Measurements from ENCODE around the gene LRP5.

The LRP5 gene

DNA sequence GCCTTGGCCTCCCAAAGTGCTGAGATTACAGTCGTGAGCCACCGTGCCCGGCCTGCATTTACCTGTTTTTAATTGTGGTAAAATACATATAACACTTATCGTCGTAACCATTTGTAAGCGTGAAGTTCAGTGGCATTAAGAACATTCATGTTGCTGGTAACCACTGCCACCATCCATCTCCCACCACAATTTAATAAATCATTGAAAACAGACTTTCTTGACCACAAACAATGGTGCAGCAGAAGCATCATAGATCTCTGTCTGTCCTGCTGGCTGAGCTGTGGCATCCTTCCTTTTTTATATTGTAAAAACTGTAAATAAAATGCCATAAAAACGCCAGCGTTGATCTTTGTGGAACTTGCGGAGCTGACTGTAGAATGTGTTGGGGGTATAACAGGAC is 24.3 kb downstream of the LRP5 start:
- H3K4me1 ChIP-seq = peaks cover 5% of the 10 kb centered on the region

DNA sequence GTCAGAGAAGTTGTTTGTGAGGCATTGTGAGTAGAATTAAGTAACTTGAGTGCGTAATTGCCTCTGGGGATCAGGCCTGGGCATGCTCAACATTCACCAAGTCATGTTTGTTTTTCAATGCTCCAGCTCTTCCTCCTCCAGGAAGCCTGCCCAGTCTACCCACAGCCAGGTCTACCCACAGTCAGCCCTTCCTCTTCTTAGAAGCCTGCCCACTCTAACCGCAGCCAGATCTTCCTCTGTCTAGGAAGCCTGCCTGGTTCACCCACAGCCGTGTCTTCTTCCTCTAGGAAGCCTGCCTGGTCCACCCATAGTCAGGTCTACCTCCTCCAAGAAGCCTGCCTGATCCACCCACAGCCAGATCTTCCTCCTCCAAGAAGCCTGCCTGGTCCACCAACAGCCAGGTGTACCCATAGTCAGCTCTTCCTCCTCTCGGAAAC is 25.0 kb downstream of the LRP5 start:
- H3K4me2 ChIP-seq (ENCODE audit: low read length) = no peak overlapping the region
- no peak overlapping the region for H2AFZ ChIP-seq
- TF ChIP-seq, protein P1, sequence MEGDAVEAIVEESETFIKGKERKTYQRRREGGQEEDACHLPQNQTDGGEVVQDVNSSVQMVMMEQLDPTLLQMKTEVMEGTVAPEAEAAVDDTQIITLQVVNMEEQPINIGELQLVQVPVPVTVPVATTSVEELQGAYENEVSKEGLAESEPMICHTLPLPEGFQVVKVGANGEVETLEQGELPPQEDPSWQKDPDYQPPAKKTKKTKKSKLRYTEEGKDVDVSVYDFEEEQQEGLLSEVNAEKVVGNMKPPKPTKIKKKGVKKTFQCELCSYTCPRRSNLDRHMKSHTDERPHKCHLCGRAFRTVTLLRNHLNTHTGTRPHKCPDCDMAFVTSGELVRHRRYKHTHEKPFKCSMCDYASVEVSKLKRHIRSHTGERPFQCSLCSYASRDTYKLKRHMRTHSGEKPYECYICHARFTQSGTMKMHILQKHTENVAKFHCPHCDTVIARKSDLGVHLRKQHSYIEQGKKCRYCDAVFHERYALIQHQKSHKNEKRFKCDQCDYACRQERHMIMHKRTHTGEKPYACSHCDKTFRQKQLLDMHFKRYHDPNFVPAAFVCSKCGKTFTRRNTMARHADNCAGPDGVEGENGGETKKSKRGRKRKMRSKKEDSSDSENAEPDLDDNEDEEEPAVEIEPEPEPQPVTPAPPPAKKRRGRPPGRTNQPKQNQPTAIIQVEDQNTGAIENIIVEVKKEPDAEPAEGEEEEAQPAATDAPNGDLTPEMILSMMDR (IDR thresholded peaks at IDR 0.05) = no peak
- H3K9ac ChIP-seq = no peak overlapping the region
- peaks cover 5% of the 10 kb centered on the region for H3K79me2 ChIP-seq
- H3K9me3 ChIP-seq (ENCODE audit: control insufficient read depth, low read length) = no peaks in the 10 kb centered on the region
- no peaks in the 10 kb centered on the region for H3K27me3 ChIP-seq (ENCODE audit: control insufficient read depth, insufficient read depth, low read length)
- no peak overlapping the region for H3K4me3 ChIP-seq (ENCODE audit: low read depth, low read length)
- peaks cover 5% of the 10 kb centered on the region for H3K4me1 ChIP-seq
- no peaks in the 10 kb centered on the region for H3K36me3 ChIP-seq (ENCODE audit: control insufficient read depth, insufficient read depth, low read length)
- no peak overlapping the region for H3K27ac ChIP-seq

More for the DNA sequence above, 24.3 kb downstream of the LRP5 start:
- H3K4me3 ChIP-seq (ENCODE audit: low read depth, low read length) = no peak overlapping the region
- H3K4me2 ChIP-seq (ENCODE audit: low read length) = no peak overlapping the region
- H3K36me3 ChIP-seq (ENCODE audit: control insufficient read depth, insufficient read depth, low read length) = no peaks in the 10 kb centered on the region
- H3K9ac ChIP-seq = no peak overlapping the region
- no peaks in the 10 kb centered on the region for H3K27me3 ChIP-seq (ENCODE audit: control insufficient read depth, insufficient read depth, low read length)
- no peak overlapping the region for H3K27ac ChIP-seq
- H3K79me2 ChIP-seq = peaks cover 5% of the 10 kb centered on the region
- H2AFZ ChIP-seq = no peak overlapping the region
- H3K9me3 ChIP-seq (ENCODE audit: control insufficient read depth, low read length) = no peaks in the 10 kb centered on the region
- TF ChIP-seq, protein P1 (IDR thresholded peaks at IDR 0.05) = no peak

- Histone ChIP-seq H3K4me1 (peaks cover 10% of the 10 kb centered on the region), H3K9ac (no peak overlapping the region), H3K9me3 (ENCODE audit: control insufficient read depth, low read length) (no peaks in the 10 kb centered on the region), H3K79me2 (peaks cover 5% of the 10 kb centered on the region), H3K4me2 (ENCODE audit: low read length) (no peak overlapping the region), H3K27ac (no peak overlapping the region), H2AFZ (no peak overlapping the region), H3K4me3 (ENCODE audit: low read depth, low read length) (no peak overlapping the region), H3K36me3 (ENCODE audit: control insufficient read depth, insufficient read depth, low read length) (no peaks in the 10 kb centered on the region), H3K27me3 (ENCODE audit: control insufficient read depth, insufficient read depth, low read length) (no peaks in the 10 kb centered on the region)
- TF ChIP-seq, protein P1 (IDR thresholded peaks at IDR 0.05) = no peak
Observed at GRCh38 chr11:68338051-68338780, 25.8 kb downstream of the LRP5 start.

GRCh38 chr11:68340003-68340767 is 27.8 kb downstream of the LRP5 start:
- Histone ChIP-seq H2AFZ (no peak overlapping the region), H3K4me1 (peaks cover 15% of the 10 kb centered on the region), H3K4me3 (ENCODE audit: low read depth, low read length) (no peak overlapping the region), H3K9ac (no peak overlapping the region), H3K4me2 (ENCODE audit: low read length) (no peak overlapping the region), H3K27ac (no peak overlapping the region), H3K36me3 (ENCODE audit: control insufficient read depth, insufficient read depth, low read length) (no peaks in the 10 kb centered on the region), H3K79me2 (peaks cover 5% of the 10 kb centered on the region), H3K27me3 (ENCODE audit: control insufficient read depth, insufficient read depth, low read length) (no peaks in the 10 kb centered on the region), H3K9me3 (ENCODE audit: control insufficient read depth, low read length) (no peaks in the 10 kb centered on the region)
- TF ChIP-seq, protein P1 (IDR thresholded peaks at IDR 0.05) = no peak
